OCI-M1 (cell line): ENCODE measurements around the gene ADAMTS12.

Experiments used
- DNase-seq: peaks from one replicate; lab custom pipeline; 2025; lab: John Stamatoyannopoulos, UW

Gene ADAMTS12

DNA sequence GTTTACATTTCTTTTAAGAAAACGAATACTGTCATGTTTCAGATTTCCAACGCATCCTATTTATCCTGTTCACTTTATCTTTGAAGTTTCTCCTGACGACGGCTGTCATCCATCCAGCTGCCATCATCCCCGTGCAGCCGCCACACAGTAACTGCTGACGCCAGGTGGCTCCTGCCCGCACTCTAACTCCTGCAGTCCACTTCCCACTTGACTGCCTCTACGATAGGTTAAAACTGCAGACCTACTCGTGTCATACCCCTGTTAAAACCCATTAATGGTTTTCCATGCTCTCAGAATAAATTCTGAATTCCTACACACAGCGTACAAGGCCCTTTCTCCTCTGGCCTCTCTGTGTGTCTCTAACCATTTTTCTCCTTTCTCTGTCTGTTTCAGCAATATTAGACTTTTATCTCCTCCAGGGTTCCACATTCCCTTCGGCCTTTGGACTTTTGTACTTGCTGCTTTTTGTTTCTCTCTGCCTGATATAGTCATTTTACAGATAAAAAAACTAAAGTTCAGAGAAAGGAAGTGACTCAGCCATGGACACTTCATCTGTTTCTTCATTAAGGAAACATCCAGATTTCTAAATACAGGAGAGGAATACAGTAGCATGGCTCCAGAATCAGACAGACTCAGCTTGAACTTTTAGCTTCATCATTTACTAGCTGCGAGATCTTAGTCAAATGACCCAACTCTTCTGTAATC is 84.9 kb downstream of the ADAMTS12 start:
- DNase-seq: no peak

- no peak for DNase-seq
Measured at GRCh38 chr5:33801292-33801691, 90.5 kb downstream of the ADAMTS12 start.

- no peak for DNase-seq
Measured at GRCh38 chr5:33800241-33800950, 91.4 kb downstream of the ADAMTS12 start.

DNA sequence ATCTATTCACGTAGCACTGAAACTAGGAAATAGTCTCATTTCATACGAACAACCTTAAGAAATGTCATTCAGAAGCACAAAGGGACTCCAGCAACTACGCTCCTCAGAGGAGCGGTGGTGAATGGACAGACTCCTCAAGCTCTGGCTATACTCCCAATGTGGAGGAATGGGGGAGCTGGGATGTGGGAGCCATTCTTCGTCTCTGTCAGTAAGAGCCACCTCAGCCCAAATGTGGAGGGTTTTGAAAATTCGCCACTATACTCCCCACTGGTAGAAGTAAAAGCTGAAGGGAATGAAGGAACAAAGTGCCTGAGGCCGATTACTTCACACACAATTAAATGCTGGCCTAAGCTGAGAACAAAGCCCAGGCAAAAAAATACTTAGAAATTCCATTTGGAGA is 96.3 kb downstream of the ADAMTS12 start:
- DNase-seq: no peak

- no peak for DNase-seq
Measured at GRCh38 chr5:33794550-33795181, 97.1 kb downstream of the ADAMTS12 start.

DNA sequence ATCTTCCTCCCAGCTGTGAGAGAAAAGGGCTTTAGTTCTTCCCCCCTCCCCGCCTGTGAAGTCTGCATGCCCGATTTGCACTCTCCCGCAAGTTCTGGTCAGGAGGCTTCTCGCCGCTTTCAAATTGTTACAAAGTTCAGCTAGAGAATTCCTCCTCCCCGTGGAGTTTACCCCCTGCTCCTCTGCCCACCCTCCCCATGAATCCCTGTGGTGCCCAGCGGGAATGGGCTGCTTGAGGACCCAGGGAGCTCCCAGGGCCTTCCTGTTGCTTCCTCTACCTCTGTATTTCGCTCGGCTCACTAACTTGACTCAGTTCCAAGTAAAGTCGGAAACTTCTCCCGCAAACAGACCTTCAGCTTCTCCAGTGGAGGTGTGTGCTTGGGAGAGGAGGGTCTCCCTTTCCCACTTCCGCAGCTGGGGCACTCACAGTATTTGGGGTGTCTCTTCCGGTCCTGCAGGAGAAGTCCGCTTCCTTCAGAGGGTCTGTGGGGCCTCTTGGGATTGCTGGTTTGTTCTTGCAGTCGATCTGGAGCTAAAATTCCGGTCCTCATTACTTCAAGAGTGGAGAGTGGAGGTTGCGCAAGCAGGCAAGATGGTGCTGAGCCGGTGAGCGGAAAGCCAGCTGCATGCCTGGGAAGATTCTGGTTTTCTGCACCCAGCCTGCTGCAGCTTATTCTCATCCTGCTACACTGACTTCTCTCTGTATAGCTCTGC is 97.8 kb downstream of the ADAMTS12 start:
- DNase-seq: no peak

DNA sequence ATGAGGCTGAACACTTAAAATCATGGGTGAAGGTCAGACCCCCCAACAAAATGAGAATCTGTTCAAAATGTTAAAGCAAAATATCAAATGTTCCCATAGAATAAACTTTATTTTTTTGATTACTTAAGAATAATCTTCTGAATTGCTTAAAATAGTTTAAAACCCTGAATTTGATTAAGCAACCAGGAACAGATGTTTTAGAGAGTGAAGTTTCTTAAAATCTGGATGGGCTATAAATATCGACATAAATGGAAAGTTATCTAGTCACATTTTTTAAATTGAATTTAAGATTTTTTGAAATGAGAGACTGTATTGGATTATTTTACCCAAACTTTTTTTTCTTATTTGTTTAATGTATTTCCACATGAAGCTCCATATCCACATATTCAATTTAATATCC is 98.5 kb downstream of the ADAMTS12 start:
- DNase-seq: no peak

DNA sequence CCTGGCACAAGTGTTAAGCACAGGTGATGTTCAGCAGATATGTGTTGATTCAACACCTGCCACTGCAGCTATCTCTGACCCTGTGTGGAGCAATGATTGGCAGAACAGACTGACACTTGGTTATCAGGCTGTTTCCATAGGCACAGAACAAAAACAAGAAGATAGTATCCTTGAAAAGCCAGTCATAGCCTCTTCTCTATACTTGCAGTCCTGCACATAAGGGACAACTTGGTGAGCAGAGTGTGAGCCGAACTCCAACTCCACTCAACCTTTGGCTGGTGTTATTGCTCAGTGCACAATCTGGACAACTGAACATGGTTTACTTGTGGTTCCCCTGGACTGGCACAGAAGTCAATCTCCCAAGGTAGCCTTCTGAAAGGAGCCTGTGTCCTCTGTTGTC is 99.2 kb downstream of the ADAMTS12 start:
- DNase-seq: no peak

DNA sequence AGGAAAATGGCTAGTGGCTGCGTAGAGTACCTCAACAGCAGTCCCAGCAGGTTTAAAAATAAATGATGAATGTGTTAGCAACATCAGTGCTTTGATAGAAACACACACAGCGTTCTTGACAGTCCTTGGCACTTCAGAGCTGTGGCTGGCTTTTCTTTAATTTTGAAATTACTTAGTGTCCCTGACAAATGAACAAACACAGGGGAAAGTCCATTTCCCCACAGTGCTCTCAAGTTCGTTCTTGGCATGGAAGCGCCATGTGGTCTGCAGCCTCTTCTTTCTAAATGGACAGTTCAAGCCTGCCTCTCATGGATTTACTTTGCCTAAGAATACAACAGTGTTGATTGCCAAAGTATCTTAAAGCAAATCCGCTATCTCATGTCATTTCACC is 102.2 kb downstream of the ADAMTS12 start:
- DNase-seq: no peak

DNA sequence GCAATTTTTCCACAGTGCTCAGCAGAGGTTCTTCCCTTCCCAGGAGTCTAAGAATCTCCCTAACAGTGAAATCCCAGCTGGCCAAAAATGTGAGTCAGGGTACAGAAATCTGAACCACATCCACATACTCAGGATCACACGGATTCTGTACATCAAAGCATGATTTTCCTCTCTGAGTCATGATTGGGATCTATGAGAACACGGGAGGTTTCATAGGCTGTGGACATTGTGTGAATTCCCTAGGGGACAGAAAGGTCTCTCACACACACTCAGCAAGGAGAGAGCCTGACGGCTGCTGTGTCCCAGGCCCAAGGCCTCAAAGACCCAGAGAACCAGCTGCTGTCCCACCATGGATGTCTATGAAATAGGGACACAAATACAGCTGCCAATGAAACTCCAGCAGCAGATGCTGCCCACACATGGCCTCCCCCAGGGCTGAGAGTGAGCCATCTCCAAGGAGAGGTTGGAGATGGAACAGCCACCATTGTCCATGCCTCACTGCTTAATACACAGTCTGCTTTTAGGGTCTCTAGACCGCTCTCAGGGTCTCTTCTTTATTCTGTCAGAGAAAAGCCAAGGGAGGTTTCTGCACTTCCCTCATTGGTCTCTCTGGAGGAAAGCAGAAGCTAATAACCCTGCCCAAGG is 102.7 kb downstream of the ADAMTS12 start:
- DNase-seq: no peak

- DNase-seq: no peak
Measured at GRCh38 chr5:33785571-33785970, 106.2 kb downstream of the ADAMTS12 start.

- DNase-seq: peak; percentile 23
Measured at GRCh38 chr5:33781286-33781685, 110.5 kb downstream of the ADAMTS12 start.

- DNase-seq: no peak
Measured at GRCh38 chr5:33776151-33776660, 115.6 kb downstream of the ADAMTS12 start.

- DNase-seq: no peak
Measured at GRCh38 chr5:33774341-33774740, 117.4 kb downstream of the ADAMTS12 start.

DNA sequence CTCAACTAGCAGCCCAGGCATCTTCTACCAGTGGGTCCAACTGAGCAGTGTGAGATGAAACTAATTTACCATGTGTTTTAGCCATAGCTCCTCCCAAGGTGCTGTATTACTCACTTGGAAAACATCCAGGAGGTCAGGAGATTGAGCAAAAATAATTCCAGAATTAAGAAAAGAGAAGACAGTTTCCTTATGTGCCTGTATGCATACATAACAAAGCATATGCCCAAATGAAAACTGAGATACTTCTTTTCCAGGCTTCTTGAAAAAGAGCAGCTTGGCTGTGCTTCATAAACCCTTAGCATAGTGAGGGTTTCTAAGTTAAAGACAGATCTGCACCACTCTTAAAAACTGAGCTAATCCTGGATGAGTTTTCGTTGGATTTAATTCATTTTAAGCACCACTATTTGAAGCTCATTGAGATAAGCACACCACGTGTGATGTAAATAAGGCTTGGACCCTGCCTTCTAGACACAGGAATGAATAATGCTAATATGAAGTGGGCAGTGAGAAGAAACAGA is 119.4 kb downstream of the ADAMTS12 start:
- no peak for DNase-seq

GRCh38 chr5:33769968-33770367 is 121.8 kb downstream of the ADAMTS12 start:
- no peak for DNase-seq

- no peak for DNase-seq
Measured at GRCh38 chr5:33769196-33769595, 122.6 kb downstream of the ADAMTS12 start.

- DNase-seq: no peak
Measured at GRCh38 chr5:33766023-33766422, 125.8 kb downstream of the ADAMTS12 start.

DNA sequence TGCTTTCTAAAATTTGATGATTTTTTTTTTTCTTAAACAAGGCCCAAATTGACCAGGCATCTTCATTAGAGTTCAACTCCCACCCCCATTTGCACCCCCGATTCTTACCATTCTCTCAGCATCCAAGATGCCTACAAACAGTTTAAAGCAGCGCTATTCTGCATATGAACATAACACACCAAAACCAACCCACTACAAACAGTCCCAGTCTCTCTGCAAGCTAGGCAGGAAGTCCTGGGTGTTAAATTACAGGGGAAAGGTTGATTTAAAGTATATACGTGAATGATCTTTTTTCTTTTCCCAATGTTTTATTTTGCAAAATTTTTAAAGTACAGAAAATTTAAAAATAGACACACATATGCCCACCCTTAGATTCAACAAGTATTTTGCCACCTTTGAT is 127.0 kb downstream of the ADAMTS12 start:
- DNase-seq: no peak

DNA sequence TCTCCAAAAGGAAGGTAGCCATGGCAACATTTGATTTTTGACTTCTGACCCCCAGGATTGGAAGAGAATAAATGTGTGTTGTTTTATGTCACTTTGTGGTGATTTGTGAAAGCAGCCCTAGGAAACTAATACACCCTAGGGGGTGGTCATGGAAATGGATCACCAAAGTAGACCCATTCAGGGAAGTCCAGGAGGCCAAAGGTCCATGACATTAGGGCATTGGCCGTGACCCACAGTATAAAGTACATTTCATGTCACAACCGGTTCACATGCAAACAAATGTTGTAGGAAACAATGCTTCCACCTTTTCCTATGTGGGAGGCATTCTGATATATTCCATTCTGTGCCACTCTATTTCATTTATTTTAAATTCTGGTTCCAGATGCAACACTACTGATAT is 128.4 kb downstream of the ADAMTS12 start:
- DNase-seq: no peak

GRCh38 chr5:33762859-33763258 is 128.9 kb downstream of the ADAMTS12 start:
- no peak for DNase-seq

DNA sequence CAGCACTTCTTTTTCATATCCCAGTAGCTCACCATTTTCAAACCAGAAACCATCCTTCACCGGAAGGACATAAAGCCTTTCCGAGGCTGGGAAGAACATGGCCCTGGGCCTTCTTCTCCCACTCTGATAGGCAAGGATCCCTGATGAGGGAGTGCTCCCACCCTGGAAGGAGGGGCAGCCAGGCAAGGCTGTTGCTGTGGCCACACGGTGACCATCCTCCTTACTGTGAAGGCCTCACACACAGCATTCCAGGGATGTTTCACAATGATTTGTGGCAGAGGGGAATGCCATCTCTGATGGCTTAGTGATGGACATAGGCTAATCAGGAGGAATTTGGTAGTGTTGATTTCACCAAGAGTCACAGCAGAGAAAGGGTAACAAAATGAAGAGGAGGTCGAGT is 130.7 kb downstream of the ADAMTS12 start:
- DNase-seq: no peak
